Stimulated activated CD8-positive, alpha-beta memory T cell treated with anti-CD3 and anti-CD28 coated beads, Interleukin-7, amount 100 ng/mL, for 24 hours (primary cell): ENCODE measurements around the gene KLK12.

Experiments used
- DNase-seq: peaks from one replicate; pipeline ENCODE4 v3.0.0-alpha.2; 2020; ENCODE audit warnings: low read depth

KLK12 gene

GRCh38 chr19:51047031-51047335 is 12.2 kb upstream of the KLK12 start:
- DNase-seq: no peak

GRCh38 chr19:51044327-51044726 is 9.5 kb upstream of the KLK12 start:
- no peak for DNase-seq

- DNase-seq: no peak
These were observed 8.7 kb upstream of the KLK12 start for GRCh38 chr19:51043497-51043896.

DNA sequence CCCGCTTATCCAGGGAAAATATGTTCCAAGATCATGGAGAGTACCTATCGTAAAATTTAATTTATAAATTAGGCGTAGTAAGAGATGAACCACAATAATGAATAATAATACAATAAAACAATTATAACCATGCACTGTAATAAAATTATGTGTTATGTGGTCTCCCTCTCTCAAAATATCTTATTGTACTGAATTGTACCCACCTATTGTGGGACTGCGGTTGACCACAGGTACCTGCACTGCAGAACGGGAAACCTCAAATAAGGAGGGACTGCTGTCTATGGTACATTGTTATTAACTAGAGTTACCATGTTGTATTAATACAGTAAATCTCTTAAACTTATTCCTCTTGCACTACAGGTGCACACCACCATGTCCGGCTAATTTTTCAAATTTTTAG is 5.3 kb upstream of the KLK12 start:
- DNase-seq: no peak

DNA sequence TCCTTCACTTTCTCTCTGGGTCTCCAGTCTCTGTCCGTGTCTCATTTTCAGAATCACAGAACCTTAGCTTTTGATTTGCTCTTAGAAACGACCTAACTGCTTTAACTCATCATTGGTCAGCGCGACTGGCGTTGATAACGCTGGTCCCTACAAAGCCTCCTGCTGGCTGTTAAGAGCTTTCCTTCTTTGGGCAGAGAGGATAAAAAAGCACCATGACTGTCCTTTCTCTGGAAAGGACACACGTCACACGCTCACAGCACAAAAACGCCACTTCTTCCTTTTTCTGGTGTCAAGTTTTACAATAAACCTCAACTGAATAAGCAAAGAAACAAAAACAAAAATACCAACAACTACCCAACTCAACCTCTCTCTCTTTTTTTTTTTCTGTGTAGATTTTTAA is 1.7 kb upstream of the KLK12 start:
- no peak for DNase-seq

- no peak for DNase-seq
These were observed 2.9 kb downstream of the KLK12 start for GRCh38 chr19:51031880-51032225.

DNA sequence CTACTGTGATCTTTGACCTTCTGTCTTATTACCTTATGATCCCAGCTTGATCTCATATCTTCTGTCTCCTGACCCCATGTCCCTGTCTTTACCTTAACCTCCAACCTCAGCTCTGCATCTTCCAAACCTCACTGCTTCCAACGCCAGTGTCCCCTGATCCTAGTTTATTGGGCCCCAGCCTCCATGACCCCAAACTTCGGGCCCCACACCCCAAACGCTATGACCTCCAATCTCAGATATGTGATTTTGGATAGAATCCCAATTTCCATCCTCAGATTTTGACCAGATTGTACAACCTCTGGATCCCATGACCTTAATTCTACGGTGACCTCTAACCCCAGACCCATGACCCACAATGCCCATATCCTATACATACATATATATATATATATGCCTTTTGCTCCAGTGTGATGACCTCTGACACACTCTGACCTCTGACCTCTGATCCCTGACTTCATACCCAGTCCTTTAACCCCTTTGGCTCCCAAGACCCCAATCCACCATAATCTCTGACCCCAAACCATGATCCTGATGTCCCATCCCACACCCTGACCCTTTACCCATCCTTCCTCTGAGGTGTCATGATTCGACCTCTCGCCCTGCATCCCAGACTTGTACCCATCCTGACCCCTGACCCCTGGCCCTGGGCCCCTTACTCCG is 3.5 kb downstream of the KLK12 start:
- DNase-seq: no peak

DNA sequence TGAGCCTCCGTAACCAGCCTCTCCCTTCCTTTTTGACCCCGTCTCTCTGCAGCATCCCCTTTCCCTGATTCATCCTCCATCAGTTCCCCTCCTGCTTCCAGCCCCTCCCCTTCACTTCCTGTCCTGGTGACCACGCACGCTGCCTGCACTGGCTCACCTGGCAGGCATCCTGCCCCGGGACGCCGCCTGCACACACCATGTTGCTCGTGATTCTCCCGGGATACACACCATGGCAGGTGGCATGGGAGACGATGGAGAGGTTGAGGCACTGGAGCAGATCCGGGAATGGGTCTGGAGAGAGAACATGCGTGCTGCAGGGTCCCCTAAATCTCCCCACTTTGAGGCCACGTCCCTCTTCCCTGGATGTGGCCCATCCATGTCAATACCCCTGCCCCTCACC is 4.2 kb downstream of the KLK12 start:
- no peak for DNase-seq

DNA sequence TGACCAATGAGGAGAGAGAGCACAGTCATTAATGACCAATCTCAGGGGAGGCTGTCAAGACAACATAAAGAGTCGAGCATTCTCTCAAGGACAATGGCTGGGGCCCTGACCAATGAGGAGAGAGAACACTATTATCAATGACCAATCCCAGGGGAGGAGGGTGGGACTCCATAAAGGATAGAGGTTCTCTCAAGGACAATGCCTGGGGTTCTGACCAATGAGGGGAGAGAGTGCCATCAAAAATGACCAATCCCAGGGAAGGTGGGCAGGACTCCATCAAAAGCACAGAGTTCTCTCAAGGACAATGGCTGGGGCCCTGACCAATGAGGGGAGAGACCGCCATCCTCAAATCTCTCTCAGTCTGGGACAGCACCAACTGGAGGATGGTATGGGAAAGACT is 5.1 kb downstream of the KLK12 start:
- DNase-seq: no peak

DNA sequence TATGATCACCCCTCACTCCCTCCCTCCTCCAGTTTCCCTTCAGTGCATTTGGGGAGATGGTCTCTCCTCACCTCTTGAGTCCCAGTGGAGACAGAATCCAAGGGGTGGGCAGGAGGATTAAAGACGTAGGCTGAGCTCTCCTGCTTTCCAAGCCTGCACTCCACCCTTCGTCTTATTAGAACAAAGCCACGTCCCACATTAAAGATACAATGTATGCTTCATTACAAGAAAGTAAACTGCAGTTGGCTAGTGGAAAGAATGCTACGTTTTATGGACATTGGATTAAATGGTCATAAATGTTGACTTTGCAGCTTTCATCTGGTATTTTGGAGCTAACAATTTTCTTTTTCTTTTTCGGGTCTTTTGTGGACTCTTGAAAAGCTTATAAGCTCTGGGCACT is 6.9 kb downstream of the KLK12 start:
- no peak for DNase-seq

DNA sequence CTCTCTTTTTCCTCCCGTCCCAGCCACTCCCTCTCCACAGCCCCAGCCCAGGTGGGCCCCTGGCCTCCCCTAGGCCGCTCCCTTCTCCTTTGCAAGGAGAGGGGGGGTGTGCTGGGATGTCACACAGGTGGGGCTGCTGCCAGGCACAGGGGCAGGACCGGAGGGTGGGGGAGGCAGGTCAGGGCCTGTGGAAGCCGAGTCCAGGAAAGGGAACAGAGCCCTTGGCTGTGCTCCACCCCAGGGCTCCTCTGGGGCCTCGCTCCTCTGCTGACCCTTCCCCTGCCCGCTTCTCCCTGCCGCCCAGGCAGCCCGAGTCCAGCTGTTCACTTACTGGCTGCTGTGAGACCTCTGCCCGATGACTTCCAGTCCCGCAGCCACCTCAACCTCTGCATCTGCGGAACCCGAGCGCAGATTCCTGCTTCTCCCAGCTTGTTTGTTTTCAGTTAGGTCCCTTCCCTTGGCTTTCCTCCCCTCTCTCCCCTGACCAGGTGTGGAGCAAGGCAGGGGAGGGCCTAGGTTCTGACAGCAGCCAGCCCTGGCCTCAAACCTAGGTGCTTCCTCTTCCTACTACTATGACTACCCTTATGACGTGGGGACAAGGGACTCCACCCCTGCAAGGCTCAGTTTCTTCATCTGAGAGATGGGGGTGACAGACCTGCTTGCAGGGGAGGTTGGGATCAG is 7.5 kb downstream of the KLK12 start:
- no peak for DNase-seq

DNA sequence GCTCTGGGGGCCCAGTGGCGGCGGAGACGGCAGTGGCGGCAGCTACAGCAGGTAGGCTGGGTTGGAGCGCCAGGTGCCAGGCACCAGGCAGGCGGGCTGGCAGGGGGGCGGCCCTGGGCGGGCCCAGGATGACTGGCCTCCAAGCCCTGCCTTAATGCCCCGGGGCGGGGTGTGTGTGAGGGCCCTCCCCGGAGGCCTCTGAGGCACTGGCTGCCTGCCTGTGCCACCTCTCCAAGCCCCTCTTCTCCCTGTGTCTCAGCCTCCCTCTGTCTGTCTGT is 8.3 kb downstream of the KLK12 start, which contains the start of gene KLK11:
Gene KLK11 (minus strand): TSS at position 63 of the 278 bp plus-strand sequence. CDS start 985 bp downstream, outside the sequence.
- DNase-seq: no peak

GRCh38 chr19:51025809-51026553 is 8.8 kb downstream of the KLK12 start:
- DNase-seq: no peak

DNA sequence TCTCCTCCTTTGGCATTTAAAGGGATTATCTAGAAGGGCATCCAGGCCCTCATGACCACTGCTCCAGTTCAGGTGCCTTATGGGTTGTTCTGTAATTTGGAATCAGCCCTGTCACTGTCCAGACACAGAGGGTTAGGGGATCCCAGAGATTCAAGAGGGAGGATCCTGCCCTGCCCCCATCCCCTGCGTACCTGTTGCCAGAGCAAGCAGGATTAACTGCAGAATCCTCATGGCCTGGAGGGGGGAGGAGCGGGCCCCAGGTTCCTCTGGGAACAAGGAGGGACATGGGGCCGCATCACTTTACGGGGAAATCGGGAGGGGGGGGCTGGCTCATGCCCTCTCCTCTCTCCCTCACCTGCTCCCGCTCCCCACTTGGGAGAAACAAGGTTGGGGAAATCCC is 9.4 kb downstream of the KLK12 start:
- no peak for DNase-seq

GRCh38 chr19:51024924-51025323 is 9.9 kb downstream of the KLK12 start:
- DNase-seq: no peak

DNA sequence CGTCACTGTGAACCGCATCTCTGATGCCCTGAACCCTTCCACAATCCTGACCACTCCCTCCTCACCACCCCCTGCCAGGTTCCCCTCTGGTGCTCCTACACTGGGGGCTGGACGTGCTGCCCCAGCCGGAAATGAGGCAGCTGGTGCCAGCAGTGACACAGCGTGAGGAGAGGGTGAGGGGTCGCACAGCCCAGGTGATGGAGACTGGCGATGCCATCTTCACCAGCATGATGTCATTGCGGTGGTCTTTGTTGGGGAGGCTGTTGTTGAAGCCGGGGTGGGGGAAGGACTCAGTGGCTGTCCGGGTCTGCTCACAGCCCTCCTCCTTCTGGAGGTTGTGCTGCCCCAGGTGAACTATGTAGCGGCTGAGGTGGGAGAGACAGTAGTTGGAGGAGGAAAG is 10.9 kb downstream of the KLK12 start:
- DNase-seq: no peak

GRCh38 chr19:51022526-51022925 is 12.3 kb downstream of the KLK12 start:
- DNase-seq: no peak

- no peak for DNase-seq
These were observed 13.7 kb downstream of the KLK12 start for GRCh38 chr19:51020988-51021651.

GRCh38 chr19:51019544-51019925 is 15.3 kb downstream of the KLK12 start, which contains the start of gene KLK10:
KLK10 (minus strand) TSS chr19:51019709; CDS start chr19:51019130, 579 bp downstream.
- DNase-seq: no peak

GRCh38 chr19:51018745-51019543 is 15.9 kb downstream of the KLK12 start:
- no peak for DNase-seq

DNA sequence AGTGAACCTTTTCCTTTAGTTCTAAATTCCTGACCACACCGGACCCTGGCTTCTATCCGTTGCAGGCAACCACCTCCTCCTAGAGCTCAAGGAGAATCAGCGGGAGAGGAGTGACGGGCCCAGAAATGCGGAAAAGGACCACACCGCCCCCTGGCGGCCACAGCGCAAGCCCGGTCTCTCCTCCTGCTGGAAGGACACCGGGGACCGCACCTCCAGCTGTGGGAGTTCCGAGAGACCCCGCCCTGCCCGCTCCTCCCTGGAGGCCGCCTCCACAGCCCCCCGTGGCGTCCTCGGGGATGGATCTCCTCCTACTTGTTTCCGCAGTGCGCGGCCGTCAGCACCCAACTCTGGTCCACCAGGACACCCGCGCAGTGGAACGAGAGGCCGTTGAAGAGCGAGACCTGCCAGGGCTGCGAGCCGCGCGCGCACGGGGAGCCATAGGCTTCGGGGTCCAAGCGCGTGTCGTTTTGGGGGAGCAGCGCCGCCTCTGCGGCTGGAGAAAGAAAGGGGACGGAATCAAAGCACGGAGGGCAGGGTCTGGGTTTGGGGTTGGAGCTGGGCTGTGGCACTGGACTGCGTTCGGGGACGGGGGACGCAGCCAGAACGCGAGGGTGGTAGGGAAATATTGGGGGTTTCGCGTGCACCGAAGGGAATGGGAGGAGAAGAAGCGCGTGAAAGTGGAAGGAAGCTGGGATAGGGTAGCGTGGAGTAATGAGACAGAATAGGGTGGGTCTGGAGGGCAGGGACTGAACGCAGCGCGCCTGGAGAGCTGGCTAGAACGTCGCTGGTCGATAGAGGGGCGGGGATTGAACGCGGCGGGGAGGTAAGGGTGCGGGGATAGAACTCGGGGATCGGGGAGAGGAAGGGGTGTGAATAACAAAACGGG is 17.8 kb downstream of the KLK12 start:
- peak; percentile 50 for DNase-seq
